ENCODE data around the gene SRPRB.

DNA sequence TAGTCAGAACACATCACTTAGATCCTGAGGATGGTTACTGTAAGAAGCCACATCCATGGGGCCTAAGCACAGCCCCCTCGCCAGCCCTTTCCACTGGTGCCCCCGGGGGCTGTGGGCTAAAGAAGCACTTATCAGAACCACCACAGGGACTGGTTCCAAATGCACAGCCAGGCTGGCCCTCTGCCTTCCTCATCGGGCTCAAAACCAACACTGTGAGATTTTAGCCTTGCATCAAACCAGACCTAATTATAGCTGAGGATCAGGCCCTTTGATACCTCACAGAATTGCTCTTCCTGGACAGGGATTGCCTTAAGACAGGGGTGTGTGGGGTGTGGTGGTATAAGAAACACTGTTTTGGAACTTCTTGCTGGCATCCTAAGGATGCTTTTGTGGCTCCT, 23.7 kb downstream of the SRPRB start:
- TF ChIP-seq TAF1 (IDR thresholded peaks at IDR 0.05; ENCODE audit: low read depth): no peak
- no peak for TF ChIP-seq POLR2AphosphoS5 (IDR thresholded peaks at IDR 0.05)
- TF ChIP-seq, protein P1, sequence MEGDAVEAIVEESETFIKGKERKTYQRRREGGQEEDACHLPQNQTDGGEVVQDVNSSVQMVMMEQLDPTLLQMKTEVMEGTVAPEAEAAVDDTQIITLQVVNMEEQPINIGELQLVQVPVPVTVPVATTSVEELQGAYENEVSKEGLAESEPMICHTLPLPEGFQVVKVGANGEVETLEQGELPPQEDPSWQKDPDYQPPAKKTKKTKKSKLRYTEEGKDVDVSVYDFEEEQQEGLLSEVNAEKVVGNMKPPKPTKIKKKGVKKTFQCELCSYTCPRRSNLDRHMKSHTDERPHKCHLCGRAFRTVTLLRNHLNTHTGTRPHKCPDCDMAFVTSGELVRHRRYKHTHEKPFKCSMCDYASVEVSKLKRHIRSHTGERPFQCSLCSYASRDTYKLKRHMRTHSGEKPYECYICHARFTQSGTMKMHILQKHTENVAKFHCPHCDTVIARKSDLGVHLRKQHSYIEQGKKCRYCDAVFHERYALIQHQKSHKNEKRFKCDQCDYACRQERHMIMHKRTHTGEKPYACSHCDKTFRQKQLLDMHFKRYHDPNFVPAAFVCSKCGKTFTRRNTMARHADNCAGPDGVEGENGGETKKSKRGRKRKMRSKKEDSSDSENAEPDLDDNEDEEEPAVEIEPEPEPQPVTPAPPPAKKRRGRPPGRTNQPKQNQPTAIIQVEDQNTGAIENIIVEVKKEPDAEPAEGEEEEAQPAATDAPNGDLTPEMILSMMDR (IDR thresholded peaks at IDR 0.05; ENCODE audit: poor library complexity, severe bottlenecking): no peak
- TF ChIP-seq, protein P2, sequence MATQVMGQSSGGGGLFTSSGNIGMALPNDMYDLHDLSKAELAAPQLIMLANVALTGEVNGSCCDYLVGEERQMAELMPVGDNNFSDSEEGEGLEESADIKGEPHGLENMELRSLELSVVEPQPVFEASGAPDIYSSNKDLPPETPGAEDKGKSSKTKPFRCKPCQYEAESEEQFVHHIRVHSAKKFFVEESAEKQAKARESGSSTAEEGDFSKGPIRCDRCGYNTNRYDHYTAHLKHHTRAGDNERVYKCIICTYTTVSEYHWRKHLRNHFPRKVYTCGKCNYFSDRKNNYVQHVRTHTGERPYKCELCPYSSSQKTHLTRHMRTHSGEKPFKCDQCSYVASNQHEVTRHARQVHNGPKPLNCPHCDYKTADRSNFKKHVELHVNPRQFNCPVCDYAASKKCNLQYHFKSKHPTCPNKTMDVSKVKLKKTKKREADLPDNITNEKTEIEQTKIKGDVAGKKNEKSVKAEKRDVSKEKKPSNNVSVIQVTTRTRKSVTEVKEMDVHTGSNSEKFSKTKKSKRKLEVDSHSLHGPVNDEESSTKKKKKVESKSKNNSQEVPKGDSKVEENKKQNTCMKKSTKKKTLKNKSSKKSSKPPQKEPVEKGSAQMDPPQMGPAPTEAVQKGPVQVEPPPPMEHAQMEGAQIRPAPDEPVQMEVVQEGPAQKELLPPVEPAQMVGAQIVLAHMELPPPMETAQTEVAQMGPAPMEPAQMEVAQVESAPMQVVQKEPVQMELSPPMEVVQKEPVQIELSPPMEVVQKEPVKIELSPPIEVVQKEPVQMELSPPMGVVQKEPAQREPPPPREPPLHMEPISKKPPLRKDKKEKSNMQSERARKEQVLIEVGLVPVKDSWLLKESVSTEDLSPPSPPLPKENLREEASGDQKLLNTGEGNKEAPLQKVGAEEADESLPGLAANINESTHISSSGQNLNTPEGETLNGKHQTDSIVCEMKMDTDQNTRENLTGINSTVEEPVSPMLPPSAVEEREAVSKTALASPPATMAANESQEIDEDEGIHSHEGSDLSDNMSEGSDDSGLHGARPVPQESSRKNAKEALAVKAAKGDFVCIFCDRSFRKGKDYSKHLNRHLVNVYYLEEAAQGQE (IDR thresholded peaks at IDR 0.05; ENCODE audit: borderline replicate concordance): no peak
- TF ChIP-seq EP300 (conservative IDR thresholded peaks at IDR 0.05; ENCODE audit: poor library complexity, severe bottlenecking): no peak
- TF ChIP-seq EZH2 (IDR thresholded peaks at IDR 0.05; ENCODE audit: borderline replicate concordance, insufficient read depth, low read length, poor library complexity, severe bottlenecking): no peak

Measured in neural cell (in vitro differentiated cells).